Ishikawa (cell line): ENCODE data around the gene CCDC68.

Experiments used
- CEBPB ChIP-seq: IDR thresholded peaks from 2 replicates; pipeline ENCODE4 v1.6.1; 2012
- CREB1 ChIP-seq: IDR thresholded peaks from 2 replicates; pipeline ENCODE4 v1.6.1; 2012; ENCODE audit warnings: low read depth
- EGR1 ChIP-seq: IDR thresholded peaks from 2 replicates; pipeline ENCODE4 v1.6.1; 2012
- EP300 ChIP-seq: IDR thresholded peaks from 2 replicates; pipeline ENCODE4 v1.6.1; 2012; ENCODE audit warnings: borderline replicate concordance
- FOXM1 ChIP-seq: IDR thresholded peaks from 2 replicates; pipeline ENCODE4 v1.6.1; 2012; ENCODE audit warnings: low read depth, borderline replicate concordance
- NFIC ChIP-seq: IDR thresholded peaks from 2 replicates; pipeline ENCODE4 v1.6.1; 2012
- RAD21 ChIP-seq: IDR thresholded peaks from 2 replicates; pipeline ENCODE4 v1.6.1; 2012; ENCODE audit warnings: low read depth
- TAF1 ChIP-seq: IDR thresholded peaks from 2 replicates; pipeline ENCODE4 v1.6.1; 2012; ENCODE audit warnings: low read depth, mild to moderate bottlenecking
- TCF12 ChIP-seq: IDR thresholded peaks from 2 replicates; pipeline ENCODE4 v1.6.1; 2012; ENCODE audit warnings: low read depth
- TEAD4 ChIP-seq: IDR thresholded peaks from 2 replicates; pipeline ENCODE4 v1.6.1; 2012
- YY1 ChIP-seq: IDR thresholded peaks from 2 replicates; pipeline ENCODE4 v1.6.1; 2012; ENCODE audit warnings: low read depth
- ZBTB7A ChIP-seq: IDR thresholded peaks from 2 replicates; pipeline ENCODE4 v1.6.1; 2012; ENCODE audit warnings: low read depth
- TF ChIP-seq, protein P1 (sequence below): IDR thresholded peaks from 2 replicates; pipeline ENCODE4 v1.6.1; 2012
- TF ChIP-seq, protein P2 (sequence below): IDR thresholded peaks from 2 replicates; pipeline ENCODE4 v1.6.1; 2012; ENCODE audit warnings: low read depth, mild to moderate bottlenecking
- TF ChIP-seq, protein P3 (sequence below): IDR thresholded peaks from 2 replicates; pipeline ENCODE4 v1.6.1; 2012

Gene CCDC68

DNA sequence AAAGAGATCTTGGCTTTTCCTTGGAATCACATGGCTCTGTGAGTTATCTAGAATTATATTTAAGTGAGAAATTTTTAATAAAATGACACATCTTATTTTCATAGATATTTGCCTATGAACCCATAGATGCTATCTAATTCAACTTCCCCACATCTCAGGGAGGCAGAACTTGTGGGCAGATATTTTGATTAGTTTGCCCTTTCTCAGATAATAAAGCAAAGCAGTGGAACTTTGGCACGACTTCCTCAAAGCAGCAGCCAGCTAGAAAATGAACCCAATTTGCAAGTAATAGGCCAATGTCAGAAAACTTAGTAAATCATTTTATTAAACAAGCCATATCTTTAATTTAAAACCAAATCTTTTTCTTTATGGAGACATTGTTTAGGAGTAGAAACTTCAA lies 98.3 kb downstream of the CCDC68 start:
- TF ChIP-seq TAF1, result no peak
- TF ChIP-seq TEAD4, result no peak
- TF ChIP-seq NFIC, result no peak
- no peak for TF ChIP-seq RAD21
- TF ChIP-seq CEBPB, result no peak

DNA sequence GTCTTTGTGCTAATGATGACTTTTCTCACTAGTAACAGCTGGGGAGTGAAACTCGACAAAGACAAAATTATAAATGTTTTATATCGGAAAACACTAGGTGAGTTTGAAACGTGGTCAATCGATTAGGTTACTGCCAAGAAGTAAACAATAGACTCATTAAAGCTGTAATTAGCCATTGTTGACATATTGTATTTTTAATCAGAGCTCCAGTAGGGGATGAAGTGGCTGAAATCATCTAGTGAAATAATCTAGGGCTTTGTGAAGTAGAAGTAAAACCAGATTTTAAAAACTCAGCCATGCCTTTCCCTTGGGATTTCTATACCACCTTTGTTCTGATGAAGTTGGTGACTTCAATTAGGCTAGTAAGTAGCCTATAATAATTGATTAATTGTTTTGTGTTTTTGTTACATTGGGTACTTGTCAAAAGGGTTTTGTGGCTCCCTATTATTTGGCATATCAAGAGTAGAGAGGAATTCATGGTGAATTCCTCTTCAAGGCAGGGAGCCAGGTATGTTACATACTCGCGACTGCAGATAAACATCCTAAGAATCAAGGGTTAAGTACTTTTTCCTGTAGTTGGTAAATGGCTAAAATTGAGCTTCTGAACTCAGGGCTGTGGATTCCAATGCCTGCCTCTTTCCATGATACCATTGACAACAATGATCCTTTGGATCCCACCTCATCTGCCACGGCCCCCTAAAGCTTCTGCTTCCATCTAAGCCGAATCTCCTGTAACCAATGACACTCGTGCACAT lies 99.4 kb downstream of the CCDC68 start:
- TF ChIP-seq, protein P1, sequence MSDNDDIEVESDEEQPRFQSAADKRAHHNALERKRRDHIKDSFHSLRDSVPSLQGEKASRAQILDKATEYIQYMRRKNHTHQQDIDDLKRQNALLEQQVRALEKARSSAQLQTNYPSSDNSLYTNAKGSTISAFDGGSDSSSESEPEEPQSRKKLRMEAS, result no peak
- TF ChIP-seq RAD21, result no peak
- TF ChIP-seq TAF1, result no peak
- no peak for TF ChIP-seq EGR1
- TF ChIP-seq, protein P2, sequence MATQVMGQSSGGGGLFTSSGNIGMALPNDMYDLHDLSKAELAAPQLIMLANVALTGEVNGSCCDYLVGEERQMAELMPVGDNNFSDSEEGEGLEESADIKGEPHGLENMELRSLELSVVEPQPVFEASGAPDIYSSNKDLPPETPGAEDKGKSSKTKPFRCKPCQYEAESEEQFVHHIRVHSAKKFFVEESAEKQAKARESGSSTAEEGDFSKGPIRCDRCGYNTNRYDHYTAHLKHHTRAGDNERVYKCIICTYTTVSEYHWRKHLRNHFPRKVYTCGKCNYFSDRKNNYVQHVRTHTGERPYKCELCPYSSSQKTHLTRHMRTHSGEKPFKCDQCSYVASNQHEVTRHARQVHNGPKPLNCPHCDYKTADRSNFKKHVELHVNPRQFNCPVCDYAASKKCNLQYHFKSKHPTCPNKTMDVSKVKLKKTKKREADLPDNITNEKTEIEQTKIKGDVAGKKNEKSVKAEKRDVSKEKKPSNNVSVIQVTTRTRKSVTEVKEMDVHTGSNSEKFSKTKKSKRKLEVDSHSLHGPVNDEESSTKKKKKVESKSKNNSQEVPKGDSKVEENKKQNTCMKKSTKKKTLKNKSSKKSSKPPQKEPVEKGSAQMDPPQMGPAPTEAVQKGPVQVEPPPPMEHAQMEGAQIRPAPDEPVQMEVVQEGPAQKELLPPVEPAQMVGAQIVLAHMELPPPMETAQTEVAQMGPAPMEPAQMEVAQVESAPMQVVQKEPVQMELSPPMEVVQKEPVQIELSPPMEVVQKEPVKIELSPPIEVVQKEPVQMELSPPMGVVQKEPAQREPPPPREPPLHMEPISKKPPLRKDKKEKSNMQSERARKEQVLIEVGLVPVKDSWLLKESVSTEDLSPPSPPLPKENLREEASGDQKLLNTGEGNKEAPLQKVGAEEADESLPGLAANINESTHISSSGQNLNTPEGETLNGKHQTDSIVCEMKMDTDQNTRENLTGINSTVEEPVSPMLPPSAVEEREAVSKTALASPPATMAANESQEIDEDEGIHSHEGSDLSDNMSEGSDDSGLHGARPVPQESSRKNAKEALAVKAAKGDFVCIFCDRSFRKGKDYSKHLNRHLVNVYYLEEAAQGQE, result no peak
- no peak for TF ChIP-seq CREB1
- no peak for TF ChIP-seq CEBPB
- no peak for TF ChIP-seq NFIC
- no peak for TF ChIP-seq YY1
- TF ChIP-seq FOXM1, result no peak
- no peak for TF ChIP-seq TEAD4

DNA sequence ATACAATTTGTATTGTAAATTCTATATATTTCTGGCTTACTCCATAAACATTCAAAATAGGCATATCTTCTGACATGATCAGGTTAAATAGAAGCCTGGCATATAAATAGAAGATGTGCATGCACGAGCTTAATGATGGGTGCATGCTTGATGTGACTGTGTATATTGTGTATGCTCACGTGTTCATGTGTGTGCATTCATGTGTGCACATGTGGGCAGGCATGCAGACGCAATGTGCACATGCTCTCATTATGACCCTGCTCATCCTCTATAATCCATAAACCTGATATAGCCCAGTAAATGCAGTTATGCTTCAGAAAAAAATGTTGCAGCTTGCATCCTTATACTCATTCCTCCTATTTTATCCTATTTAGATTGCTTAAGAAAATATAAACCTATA lies 101.8 kb downstream of the CCDC68 start:
- TF ChIP-seq TAF1 (no peak), TCF12 (no peak), CEBPB (no peak), ZBTB7A (no peak), CREB1 (no peak), NFIC (no peak), EGR1 (no peak), EP300 (no peak)
- TF ChIP-seq, protein P3, sequence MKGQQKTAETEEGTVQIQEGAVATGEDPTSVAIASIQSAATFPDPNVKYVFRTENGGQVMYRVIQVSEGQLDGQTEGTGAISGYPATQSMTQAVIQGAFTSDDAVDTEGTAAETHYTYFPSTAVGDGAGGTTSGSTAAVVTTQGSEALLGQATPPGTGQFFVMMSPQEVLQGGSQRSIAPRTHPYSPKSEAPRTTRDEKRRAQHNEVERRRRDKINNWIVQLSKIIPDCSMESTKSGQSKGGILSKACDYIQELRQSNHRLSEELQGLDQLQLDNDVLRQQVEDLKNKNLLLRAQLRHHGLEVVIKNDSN, result no peak
- TF ChIP-seq, protein P1, result no peak

DNA sequence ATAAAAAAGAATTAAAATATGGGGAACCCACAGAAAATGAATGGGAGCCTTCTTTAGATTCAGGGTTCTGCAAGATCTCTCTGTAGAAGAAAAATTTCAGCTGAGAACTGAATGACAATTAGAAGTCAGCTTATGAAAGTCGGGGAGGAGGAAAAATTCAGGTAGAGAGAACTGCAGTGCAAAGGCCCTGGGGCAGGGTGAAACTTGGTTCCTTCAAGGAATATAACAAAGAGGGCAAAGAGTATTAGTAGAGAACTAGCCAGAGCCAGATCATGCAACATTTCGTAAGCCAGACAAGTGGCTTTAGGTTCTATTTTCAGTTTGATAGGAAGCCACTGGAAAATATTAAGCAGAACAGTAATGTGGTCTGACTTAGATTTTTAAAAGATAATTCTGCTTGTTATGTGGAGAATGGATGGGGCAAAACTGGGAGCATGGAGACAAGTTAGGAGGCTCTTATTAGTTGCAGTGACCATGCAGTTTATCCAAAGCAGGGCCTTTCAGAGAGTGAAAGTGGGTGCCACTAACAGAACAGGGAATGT lies 103.1 kb downstream of the CCDC68 start:
- TF ChIP-seq NFIC, result no peak
- no peak for TF ChIP-seq RAD21
- no peak for TF ChIP-seq EGR1
- TF ChIP-seq ZBTB7A, result no peak
- no peak for TF ChIP-seq EP300
- TF ChIP-seq, protein P3, result no peak
- no peak for TF ChIP-seq CREB1
- TF ChIP-seq, protein P1, result no peak
- no peak for TF ChIP-seq TCF12
- TF ChIP-seq FOXM1, result no peak
- no peak for TF ChIP-seq TEAD4
- TF ChIP-seq, protein P2, result no peak

DNA sequence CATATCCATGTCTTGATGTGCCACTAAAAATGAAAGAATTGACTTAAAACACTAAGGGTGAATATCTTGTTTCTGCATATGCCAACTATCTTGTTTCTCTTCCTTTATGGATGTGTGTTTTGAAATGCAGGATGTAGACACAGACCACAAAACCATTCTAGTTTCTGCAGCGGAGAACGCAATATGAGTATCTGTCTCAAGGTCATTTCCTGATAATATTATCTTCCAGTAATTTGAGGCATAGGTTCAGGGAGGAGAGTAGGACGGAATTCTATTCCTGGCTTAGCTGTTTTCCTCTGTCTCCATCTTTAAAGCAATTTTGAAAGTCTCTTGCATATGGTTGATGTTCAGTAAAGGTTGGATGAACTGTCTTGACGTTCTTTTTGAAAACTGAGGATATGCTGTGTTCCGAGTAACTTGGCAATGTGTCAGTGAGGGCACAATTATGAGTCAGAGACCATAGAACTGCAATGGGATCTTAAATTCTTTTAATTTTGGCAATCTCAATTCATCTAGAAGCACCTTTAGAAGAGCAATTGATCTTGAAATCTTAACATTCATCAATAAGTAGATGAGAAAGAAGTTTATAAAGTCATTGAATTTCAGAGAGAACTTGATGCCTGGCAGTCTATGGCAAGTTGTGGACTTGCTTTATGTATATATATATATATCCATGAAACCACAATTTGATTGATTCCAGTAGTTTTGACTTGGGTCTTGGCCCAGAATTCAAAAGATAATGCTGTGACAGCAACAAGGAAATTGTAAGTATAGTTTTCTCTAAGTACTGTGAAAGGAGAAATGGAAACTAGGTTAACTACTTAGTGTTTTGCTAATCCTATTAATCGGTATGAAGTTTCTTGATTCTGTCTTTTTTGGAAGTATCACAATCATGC lies 106.2 kb downstream of the CCDC68 start:
- TF ChIP-seq TCF12, result no peak
- no peak for TF ChIP-seq TEAD4
- TF ChIP-seq CEBPB, result no peak
- TF ChIP-seq, protein P2, result no peak
- TF ChIP-seq RAD21, result no peak
- no peak for TF ChIP-seq CREB1
- TF ChIP-seq ZBTB7A, result no peak
- TF ChIP-seq NFIC, result no peak
- TF ChIP-seq, protein P1, result no peak
- TF ChIP-seq EP300, result no peak
- no peak for TF ChIP-seq FOXM1
- TF ChIP-seq, protein P3, result no peak
- TF ChIP-seq TAF1, result no peak
- TF ChIP-seq YY1, result no peak
- no peak for TF ChIP-seq EGR1
